Neural progenitor cell (in vitro differentiated cells): ENCODE measurements around the gene GATAD2B.

Experiments
- EZH2 ChIP-seq: fragments of 200-600 bp; sonication (generic); IDR thresholded peaks from 2 replicates; pipeline ENCODE4 v1.6.1; 2017; ENCODE audit warnings: antibody characterized with exemption, mild to moderate bottlenecking, moderate library complexity
- TF ChIP-seq, protein P1 (sequence below): fragments of 200-600 bp; sonication (generic); IDR thresholded peaks from 2 replicates; pipeline ENCODE4 v1.5.1; 2017; ENCODE audit warnings: antibody characterized with exemption, mild to moderate bottlenecking

DNA sequence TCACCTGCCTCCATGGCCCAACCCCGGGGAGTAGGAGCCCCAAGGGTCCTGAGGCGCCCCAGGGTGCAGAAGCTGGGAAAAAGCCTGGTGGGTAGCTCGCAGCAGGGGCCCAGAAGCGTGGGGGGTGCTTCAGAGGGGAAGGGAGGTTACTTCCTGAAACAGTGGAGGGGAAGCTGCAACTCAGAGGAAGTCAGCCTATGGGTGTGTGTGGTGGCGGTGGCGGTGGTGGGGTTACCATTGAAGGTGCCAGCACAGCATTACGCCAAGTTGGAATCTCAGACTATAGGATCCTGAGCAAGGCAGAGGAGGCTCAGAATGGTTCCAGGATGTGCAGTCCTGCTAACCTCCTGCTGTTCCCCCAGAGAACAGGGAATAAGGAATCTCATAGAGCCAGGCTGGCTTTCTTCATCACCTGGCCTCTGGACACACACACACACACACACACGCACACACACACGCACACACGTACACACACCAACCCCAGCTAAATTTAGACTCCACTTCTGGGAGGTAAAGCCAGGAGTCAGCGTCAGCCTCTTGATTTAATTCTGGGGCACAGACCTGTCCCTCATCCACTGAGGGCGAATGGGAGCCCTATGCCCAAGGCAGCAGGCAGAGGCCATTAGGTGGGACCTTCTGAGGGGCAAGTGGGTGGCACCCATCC lies 22.5 kb upstream of the GATAD2B start:
- TF ChIP-seq, protein P1, sequence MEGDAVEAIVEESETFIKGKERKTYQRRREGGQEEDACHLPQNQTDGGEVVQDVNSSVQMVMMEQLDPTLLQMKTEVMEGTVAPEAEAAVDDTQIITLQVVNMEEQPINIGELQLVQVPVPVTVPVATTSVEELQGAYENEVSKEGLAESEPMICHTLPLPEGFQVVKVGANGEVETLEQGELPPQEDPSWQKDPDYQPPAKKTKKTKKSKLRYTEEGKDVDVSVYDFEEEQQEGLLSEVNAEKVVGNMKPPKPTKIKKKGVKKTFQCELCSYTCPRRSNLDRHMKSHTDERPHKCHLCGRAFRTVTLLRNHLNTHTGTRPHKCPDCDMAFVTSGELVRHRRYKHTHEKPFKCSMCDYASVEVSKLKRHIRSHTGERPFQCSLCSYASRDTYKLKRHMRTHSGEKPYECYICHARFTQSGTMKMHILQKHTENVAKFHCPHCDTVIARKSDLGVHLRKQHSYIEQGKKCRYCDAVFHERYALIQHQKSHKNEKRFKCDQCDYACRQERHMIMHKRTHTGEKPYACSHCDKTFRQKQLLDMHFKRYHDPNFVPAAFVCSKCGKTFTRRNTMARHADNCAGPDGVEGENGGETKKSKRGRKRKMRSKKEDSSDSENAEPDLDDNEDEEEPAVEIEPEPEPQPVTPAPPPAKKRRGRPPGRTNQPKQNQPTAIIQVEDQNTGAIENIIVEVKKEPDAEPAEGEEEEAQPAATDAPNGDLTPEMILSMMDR: no peak
- no peak for TF ChIP-seq EZH2
